A204.1 (cell line): Measurements from ENCODE around the gene ELAVL2.
"Not testable (repeated sequence)": the region's sequence is repeated elsewhere in the genome, so short reads cannot be mapped to it uniquely, and the experiment has no call there.

ENCODE experiments used
- FAIRE-seq: peaks from 2 replicates; lab custom pipeline; 2012; peaks lifted over from hg19 to GRCh38; lab: Jason Lieb, UNC

Gene ELAVL2

DNA sequence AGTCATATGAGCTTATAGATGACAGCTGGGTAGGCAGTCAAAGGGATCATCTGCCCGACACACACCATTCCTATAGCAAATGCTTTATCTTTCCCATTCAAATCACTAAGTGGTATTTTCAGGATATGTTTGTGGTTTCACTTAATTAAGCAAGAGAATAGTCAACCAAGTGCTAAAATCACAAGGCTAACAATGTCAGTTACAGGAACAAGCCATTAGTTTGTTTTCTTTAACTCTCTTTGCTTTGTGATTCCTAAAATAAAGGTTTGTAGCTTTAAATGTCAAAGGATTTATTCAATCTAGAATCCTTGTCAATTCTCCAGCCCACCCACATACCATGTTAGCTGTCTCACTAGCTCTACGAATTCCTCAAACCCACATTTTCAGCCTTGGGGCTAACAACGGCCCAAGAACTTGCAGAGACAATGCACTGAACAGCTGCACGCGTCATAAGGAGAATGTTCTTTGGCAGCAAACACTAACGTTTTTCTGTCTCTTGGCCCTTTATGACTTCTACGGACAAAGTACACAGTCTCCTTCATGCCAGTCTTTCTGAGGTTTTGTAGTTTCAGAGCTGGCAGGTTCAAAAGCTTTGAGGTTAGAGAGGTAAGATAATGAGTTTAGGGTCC lies 56.6 kb downstream of the ELAVL2 start:
- FAIRE-seq: no peak

- no peak for FAIRE-seq
Observed at GRCh38 chr9:23768861-23769260, 57.2 kb downstream of the ELAVL2 start.

DNA sequence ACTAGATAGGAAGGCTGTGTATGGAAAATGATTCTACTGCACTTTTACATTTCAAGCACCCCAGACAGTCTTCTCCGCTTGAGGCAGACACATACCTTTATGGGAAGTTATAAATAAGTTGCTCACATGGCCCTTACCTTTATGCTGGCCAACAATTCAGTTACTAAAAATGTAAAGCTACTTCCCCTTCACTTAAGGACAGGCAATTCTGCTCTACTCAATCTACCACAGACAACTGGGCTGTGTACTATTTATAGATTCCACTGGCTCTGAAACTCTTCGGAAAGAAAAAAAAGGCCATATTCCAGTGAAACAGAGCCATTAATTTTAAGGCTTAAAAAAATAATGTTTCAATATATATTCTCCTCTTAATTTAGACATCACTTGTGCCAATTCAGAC lies 59.4 kb downstream of the ELAVL2 start:
- FAIRE-seq: no peak

- no peak for FAIRE-seq
Observed at GRCh38 chr9:23765561-23765960, 60.5 kb downstream of the ELAVL2 start.

DNA sequence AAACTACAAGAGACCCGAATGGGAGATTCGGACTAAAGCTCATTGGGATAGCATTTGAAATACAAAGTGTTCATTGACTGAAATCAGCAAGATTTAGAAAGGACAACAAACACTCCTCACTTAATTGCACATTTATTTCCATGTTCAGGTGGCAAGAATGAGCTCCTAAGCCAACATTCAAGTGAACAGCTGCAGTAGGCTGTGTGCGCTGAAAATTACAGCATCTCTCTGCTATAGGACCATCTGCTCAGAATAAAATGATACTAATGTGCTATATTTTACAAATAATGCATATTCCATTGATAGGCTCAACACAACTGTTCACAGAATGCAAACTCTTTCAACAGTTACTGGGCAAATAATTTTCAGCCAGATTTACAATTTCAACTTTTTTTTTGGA lies 61.8 kb downstream of the ELAVL2 start:
- FAIRE-seq: no peak

DNA sequence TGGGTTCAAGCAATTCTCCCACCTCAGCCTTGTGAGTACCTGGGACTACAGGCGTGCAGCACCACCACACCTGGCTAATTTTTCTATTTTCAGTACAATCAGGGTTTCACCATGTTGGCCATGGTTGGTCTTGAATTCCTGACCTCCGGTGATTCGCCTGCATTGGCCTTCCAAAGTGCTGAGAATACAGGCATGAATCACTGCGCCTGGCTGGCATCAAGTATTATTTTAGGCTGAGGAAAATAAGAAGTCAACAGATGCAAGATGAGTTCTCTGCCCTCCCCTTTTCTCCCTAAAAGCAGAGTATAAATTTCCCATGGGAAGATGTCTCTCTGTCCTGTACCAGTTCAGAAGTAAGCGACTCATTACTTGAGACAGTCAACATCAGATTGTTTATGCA lies 71.5 kb downstream of the ELAVL2 start:
- FAIRE-seq: no peak

DNA sequence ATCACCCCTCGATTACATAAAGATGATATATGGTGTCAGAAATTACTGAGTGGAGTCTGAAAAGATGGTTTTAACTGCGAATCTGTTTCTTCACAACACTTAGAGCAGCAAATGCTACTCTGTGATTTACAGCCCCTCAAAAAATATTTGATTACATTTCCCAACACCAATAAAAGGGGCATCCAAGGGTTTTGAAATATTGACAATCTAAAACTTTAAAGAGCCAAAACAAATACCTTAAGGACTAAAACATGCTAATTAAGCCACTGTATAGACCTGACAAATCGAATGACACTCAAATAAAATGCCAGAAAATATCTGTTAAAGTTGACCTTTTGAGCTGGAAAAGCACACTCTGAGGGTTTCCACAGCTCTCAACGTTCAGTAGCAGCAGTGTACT lies 73.2 kb downstream of the ELAVL2 start:
- no peak for FAIRE-seq

DNA sequence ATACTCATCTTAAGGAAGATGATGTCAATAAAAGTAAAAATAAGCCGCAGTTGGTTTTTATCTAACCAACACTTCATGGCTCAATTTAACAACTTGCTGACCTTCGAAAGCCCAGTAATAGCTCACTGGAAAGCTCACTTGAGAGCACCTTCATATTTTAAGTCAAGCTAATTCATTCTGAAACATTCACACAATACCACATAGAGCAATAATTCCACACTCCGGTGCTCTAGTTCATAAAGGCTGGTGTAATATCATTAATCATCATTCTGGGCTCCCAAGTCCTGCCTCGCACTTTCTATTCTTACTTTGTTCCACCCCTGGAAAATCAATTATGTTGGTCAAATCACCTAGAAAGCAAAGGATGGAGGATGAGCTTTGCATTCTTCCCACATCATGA lies 74.4 kb downstream of the ELAVL2 start:
- no peak for FAIRE-seq

GRCh38 chr9:23750808-23751207 lies 75.2 kb downstream of the ELAVL2 start:
- no peak for FAIRE-seq

DNA sequence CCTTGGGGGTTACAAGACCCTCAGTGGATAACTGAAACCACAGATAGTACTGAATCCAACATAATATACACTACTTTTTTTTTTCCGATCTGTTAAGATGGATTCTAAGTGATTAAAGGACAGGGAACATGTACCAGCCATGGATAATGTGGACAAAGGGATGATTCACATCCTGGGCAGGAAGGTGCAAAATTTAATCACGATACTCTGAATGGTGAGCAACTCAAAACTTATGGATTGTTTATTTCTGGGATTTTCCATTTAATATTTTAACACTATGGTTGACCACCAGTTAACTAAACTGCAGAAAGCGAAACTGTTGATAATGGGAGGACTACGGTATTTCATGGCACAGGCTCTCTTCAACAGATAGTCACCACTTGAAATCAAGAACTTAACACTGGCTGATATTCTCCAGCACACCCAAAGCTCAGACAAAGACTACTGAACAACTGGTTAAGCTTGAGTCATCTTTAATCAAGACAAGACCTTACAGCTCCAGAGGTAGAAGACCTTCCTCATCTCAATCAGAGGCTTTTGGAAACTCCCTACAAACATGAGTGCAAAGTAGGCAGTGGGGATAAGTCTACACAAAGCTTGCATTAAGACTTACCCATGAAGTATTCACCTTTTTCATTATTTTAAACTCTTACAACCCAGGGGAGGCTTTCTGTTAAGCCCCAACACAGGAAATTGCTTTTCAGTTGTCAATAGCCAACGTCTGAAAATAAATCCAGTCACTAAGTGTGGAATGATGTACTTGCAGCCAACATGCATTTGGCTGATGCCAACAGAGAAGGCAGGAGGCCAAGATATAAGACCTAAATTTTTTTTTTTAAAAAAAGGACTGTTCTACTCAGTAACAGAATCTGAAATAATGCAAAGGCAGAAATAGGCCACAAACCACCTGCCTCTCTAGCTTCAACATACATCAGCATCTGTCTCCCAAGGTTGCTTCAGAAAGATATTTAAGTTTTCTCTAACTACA lies 78.7 kb downstream of the ELAVL2 start:
- FAIRE-seq: no peak

- FAIRE-seq: no peak
Observed at GRCh38 chr9:23746317-23746716, 79.7 kb downstream of the ELAVL2 start.

DNA sequence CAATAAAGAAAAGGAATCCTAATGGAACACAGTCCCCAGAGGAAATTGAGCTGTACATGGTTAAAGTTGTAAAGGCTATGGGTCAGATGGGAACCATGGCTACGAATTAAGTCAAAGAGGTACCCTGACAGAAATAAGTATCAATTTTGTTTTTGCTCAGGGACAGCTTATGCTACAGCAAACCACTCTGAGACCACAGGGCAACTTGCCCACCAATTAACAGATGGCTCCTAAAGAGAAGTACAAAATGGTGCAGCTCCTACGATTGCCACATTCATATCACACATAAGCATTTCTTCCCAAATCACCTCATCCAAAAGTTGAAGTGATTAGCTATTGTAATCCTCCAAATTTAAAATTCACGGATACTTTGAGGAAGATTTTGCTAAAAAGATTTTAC lies 83.0 kb downstream of the ELAVL2 start:
- FAIRE-seq: no peak

DNA sequence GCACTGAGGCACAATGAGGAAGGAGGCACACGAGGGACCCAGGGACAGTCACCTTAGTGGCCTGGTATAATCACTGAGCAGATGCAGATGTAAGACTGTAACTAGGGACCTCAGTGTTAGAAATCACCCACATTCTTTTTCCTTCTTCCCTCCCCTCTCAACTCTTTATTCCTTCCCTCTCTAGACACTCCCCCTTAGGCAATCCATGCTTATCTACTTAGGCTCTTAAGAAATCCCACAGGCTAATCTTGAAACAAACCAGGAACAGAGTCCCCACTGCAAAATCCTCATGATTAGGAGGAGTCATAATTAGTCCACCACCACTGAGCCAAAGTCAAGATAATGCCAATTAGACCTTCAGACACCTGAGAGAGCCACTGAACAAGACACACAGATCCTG lies 84.7 kb downstream of the ELAVL2 start:
- FAIRE-seq: no peak

- FAIRE-seq: no peak
Observed at GRCh38 chr9:23740531-23740930, 85.5 kb downstream of the ELAVL2 start.

DNA sequence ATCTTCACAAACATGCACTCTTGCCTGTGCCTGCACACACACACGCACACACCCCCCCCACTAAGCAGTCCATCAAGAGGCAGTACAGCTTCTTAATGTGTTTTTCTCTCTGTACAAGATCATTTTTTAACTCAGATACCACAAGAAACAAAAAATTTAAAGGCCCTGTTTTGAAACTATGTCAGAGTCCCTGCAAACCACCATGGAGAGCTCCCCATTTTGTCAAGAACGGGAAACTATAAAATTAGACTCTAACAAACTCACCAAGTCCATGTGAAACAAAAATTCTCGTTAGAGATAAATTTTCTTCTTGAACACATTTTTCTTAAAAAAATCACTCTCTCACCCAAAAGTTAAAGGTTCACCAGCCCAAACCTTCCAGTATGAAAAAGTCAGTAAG lies 86.3 kb downstream of the ELAVL2 start:
- no peak for FAIRE-seq

DNA sequence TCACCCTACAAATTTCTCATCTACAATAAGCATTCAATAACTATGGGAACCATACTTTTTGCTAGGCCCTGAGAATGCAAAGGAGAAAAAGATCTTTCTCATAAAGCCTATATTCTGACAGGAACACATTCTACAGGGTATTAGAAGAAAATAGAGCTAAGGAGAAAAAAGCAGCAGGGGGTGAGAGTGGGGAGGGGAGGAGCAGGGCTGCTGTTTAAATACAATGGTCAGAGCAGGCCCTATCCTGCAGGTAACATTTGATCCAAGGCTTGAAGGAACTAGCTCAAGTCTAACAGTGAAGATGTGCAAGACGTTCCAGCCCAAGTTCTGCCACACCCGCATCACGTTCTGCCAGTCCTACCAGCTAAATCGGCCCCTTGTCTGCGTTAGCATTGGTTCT lies 89.7 kb downstream of the ELAVL2 start:
- FAIRE-seq: no peak

DNA sequence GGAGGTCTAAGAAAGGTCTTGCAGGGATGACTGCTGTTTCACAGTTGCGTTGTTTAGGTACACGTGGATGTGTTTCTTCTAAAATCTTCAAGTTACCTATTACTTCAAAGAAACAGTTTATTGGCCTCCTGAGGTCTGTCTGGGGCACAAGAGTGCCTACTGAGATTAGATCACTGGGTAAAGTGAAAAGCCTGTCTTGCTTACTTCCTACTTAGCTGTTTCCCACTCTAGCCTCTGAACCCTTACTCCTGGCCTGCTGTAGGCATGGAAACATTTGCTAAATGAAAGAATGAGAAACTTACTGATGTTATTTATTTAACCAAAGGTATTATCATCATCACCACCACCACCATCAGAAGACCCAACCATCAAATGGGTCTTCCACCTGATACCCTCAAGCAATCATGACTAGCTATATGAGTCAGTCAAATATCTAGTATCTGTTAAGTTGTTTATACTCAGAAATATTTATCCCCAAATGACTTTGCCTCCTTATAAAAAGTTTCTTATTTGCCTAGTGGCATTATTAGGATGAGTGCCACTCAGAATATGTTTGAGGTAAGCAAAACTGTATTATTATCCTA lies 92.5 kb downstream of the ELAVL2 start:
- no peak for FAIRE-seq

DNA sequence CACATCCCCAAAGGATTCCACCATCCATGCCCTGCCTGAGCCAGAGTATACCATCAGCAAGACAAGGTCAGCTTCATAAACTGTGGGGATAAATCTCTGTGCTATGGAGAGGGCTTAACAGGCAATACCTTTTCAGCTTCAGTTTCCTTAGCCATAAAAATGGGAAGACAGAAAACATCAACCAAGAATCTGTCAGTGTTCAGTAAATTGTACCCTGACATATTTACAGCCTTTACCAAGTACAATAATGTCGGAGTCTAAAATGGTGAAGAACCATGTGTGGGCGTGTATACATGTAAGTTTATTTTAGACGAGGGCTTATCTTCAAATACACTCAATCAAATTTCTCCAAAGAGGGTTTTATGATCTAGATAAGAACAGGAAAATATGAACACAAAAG lies 94.7 kb downstream of the ELAVL2 start:
- FAIRE-seq: no peak

DNA sequence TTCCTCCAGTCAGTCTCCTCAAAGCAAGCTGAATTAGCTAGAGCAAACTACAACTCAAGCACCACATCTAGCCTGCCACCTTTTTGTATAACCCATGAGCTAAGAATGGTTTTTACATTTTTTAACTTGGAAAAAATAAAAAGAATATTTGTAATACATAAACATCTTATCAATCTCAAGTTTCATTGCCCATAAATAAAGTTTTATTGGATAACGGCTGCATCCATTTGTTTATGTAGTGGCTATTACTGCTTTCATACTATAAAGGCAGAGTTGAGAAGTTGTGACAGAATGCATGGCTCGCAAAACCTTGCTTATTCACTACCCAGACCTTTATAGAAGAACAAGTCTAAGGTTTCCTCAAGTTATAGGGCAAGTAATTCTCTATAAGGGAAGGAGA lies 95.7 kb downstream of the ELAVL2 start:
- FAIRE-seq: no peak

DNA sequence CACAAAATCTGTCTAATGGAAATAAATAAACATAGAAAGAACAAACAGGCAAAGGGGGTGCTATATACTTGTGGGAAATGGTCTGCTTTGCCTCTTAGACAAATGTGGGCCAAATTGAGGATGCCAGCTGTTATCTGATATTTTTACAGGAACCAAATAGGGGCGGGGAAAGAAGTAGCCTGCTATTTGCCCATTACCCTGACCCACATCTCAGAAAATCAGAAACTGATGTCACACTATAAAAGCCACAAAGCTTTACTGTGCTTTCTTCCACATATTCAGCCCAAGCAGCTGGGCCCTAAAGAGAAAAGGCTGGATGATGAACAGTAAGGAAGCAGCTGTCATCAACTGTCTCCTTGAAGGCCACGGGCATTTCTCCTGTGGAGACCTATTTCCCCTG lies 97.3 kb downstream of the ELAVL2 start:
- no peak for FAIRE-seq

DNA sequence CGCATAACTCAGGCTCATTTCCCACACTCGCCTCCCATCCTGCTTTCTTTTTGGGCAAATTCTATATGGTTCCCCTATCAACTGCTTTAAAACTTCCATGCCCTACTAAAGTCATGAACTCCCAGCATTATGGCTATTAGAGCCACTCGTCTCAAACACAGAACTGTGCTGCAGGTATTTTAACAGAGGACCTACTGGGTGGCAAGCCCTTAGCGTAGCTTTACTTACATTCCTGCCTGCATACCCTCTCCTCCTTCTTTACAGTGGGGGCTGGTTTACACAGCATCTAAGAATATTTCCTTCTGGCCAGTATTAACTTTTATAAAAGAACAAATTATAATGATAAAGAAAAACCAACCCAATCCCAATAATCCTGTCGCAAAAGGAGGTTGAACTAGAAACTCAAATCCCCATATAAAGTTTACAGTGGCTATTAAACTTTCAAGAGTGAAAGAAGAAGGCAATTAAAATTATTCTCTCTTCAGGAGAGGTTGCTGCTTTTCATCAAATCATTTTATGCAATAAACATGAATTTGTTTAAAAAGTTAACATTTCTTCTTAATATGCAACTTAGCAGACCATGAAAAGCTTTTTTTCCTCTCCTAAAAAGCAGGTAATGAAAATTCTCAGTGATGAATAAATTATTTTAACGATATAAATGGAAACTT lies 100.6 kb downstream of the ELAVL2 start:
- no peak for FAIRE-seq

GRCh38 chr9:23723672-23724071 lies 102.4 kb downstream of the ELAVL2 start:
- FAIRE-seq: no peak

- not testable (repeated sequence) for FAIRE-seq
Observed at GRCh38 chr9:23723048-23723447, 103.0 kb downstream of the ELAVL2 start.
